ENCODE measurements around the gene SCO2.

GRCh38 chr22:50473855-50474671 is 51.3 kb downstream of the SCO2 start:
- TF ChIP-seq POLR2A (IDR thresholded peaks at IDR 0.05) (no peak), CTCF (IDR thresholded peaks at IDR 0.05) (no peak)

Measured in right lobe of liver (tissue), 4 donors.